ENCODE measurements around the gene TTC31.
"Not testable (repeated sequence)": the region's sequence is repeated elsewhere in the genome, so short reads cannot be mapped to it uniquely, and the experiment has no call there.

The TTC31 gene

DNA sequence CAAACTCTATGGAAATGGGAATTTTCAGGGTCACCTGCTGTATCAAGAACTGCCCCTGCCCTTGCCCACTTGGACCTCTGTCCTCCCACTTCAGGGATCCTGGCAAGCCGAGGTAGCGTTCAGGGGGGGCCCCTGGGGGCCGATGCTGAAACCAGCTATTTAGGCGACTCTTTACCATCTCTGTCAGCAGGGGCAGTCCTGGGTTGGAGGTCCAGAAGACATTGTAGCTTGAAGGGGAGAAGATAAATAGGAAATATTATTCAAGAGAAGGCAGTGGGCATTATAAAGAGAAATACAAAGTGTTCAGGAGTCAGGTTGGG is 20.1 kb upstream of the TTC31 start:
- peak overlapping the region; percentile 31 for H3K27ac Mint-ChIP-seq
- peaks cover 16% of the 10 kb centered on the region for H3K36me3 Mint-ChIP-seq (ENCODE audit: low read depth)

DNA sequence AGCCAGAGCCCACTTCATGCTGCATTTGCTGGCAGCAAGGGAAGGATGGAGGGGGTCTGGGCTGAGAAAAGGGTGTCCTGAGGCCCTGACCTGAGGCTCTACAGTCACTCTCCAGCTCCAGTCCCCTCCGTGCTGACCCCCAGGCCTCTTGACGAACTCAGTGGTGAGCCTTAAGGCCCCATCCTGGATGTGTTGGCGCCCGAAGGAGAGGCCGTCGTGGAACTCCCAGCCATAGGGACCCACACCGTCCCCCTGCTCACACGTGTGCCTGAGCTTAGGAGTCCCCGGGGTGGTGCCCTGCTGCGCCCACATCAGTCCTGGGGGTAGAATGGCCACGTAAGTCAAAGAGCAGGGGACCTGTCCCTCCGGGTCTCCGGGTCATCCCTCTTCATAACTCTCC is 18.5 kb upstream of the TTC31 start:
- H3K4me1 Mint-ChIP-seq (ENCODE audit: low read depth): peaks cover 20% of the 10 kb centered on the region
- H3K27ac Mint-ChIP-seq: peak overlapping the region; percentile 77
- H3K36me3 Mint-ChIP-seq (ENCODE audit: low read depth): peaks cover 15% of the 10 kb centered on the region
- no peaks in the 10 kb centered on the region for H3K9me3 Mint-ChIP-seq
- no peaks in the 10 kb centered on the region for H3K27me3 Mint-ChIP-seq (ENCODE audit: low read depth)
- peak overlapping the region; percentile 99 for H3K4me3 Mint-ChIP-seq

More for the DNA sequence above, 20.1 kb upstream of the TTC31 start:
- peaks cover 27% of the 10 kb centered on the region for H3K4me1 Mint-ChIP-seq (ENCODE audit: low read depth)
- H3K27me3 Mint-ChIP-seq (ENCODE audit: low read depth): no peaks in the 10 kb centered on the region
- no peaks in the 10 kb centered on the region for H3K9me3 Mint-ChIP-seq
- peak overlapping the region; percentile 41 for H3K4me3 Mint-ChIP-seq

DNA sequence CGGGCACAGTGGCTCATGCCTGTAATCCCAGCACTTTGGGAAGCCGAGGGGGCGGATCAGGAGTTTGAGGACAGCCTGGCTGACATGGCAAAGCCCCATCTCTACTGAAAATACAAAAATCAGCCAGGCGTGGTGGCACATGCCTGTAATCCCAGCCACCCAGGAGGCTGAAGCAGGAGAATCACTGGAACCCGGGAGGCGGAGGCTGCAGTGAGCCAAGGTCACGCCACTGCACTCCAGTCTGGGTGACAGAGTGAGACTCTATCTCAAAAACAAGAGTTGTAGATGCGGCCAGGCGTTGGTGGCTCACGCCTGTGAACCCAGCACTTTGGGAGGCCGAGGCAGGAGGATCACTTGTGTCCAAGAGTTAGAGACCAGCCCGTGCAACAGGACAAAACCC is 12.1 kb upstream of the TTC31 start:
- H3K4me1 Mint-ChIP-seq (ENCODE audit: low read depth): peaks cover 25% of the 10 kb centered on the region
- not testable (repeated sequence) for H3K27me3 Mint-ChIP-seq (ENCODE audit: low read depth); H3K9me3 Mint-ChIP-seq
- H3K4me3 Mint-ChIP-seq: peak overlapping the region; percentile 66
- peak overlapping the region; percentile 68 for H3K27ac Mint-ChIP-seq
- peaks cover 24% of the 10 kb centered on the region for H3K36me3 Mint-ChIP-seq (ENCODE audit: low read depth)

DNA sequence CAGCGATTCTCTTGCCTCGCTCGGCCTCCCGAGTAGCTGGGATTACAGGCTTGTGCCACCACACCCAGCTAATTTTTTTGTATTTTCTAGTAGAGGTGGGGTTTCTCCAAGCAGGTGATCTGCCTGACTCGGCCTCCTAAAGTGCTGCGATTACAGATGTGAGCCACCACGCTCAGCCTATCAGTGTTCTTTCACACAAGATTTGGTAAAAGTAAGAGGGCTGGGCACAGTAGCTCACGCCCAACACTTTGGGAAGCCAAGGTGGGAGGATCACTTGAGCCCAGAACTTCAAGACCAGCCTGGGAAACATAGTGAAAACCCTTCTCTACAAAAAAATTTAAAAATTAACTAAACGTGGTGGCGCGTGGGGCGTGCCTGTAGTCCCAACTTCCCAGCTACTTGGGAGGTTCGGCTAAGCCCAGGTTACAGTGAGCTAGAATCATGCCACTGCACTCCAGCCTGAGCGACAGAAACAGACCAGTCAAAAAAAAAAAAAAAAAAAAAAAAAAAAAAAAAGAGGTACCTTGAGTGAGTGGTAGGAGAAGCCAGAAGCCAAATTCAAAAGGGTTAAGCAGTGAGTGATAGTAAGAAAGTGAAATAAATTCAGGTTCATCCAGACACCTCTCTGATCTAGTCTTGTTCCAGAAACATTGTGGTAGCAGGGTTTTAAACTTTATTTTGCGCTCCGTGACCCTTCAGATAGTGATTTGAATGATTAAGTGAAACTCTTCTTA is 11.4 kb upstream of the TTC31 start:
- Mint-ChIP-seq H3K27me3 (ENCODE audit: low read depth) (no peaks in the 10 kb centered on the region), H3K4me1 (ENCODE audit: low read depth) (peaks cover 22% of the 10 kb centered on the region), H3K9me3 (no peaks in the 10 kb centered on the region), H3K27ac (peak overlapping the region; percentile 98), H3K36me3 (ENCODE audit: low read depth) (peaks cover 24% of the 10 kb centered on the region), H3K4me3 (peak overlapping the region; percentile 98)

DNA sequence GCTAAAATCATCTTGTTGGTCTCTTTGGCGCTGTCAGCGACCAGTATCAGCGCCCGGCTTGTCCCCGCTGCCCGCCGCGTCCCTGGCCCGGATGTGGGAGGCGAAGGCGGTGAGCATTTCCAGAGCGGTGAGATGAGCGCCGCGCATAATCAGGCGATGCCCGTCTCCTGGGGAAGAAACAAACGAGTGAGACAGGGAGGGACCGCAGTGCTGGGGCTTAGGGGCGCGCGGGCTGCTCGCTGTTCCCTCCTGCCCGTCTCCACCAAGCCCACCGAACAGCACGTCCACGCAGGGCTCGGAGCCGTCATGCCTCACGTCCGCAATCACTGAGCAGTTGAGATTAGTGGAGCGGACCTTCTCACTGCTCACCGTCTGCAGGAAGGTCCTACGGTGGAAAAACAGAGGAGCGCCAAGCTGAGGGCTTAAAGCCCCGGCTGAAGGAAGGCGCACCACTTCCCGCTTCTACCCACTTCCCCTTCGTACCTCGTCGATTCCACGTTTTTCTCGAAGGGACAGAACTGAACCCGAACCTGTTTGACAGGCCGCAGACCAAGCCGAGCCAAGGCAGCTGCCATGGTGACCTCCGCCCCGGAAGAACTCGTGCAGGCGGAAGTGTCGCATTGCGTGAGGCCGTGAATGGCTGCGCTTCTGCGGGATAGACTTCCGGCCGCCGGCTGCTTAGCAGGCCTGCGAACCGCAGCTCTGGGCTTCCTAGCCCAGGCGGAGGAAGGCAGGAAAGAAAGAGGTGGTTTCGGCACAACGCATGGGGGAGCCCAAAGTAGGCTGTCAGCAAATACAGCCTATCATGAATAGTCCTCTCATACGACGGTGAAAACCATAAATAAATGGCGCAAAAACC is 10.6 kb upstream of the TTC31 start, which contains the start of gene MRPL53:
MRPL53 (minus strand) TSS at position 595 of the 859 bp plus-strand sequence; CDS start at position 575, 20 bp downstream.
- peaks cover 25% of the 10 kb centered on the region for H3K36me3 Mint-ChIP-seq (ENCODE audit: low read depth)
- no peaks in the 10 kb centered on the region for H3K9me3 Mint-ChIP-seq
- peak within 1 kb of the TSS; percentile 98 for H3K4me3 Mint-ChIP-seq
- H3K27ac Mint-ChIP-seq: peak within 1 kb of the TSS; percentile 98
- no peaks in the 10 kb centered on the region for H3K27me3 Mint-ChIP-seq (ENCODE audit: low read depth)
- peaks cover 22% of the 10 kb centered on the region for H3K4me1 Mint-ChIP-seq (ENCODE audit: low read depth)

DNA sequence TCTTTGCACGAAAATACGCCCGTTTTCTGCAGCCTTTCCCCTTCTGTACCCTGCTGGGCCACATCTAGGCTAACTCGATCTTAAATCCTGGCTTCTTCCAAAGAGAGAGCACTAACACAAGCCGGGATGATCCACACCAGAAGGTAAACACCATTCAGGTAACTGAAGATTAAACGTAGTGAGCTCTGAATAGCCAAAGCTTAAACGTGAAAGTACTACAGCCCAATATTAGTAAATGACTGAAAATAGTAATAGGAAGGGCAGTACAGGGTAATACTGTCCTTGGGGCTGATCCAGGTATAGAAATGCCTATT is 10.0 kb upstream of the TTC31 start:
- no peaks in the 10 kb centered on the region for H3K27me3 Mint-ChIP-seq (ENCODE audit: low read depth)
- no peaks in the 10 kb centered on the region for H3K9me3 Mint-ChIP-seq
- H3K4me1 Mint-ChIP-seq (ENCODE audit: low read depth): peaks cover 22% of the 10 kb centered on the region
- peaks cover 28% of the 10 kb centered on the region for H3K36me3 Mint-ChIP-seq (ENCODE audit: low read depth)
- peak overlapping the region; percentile 98 for H3K4me3 Mint-ChIP-seq
- peak overlapping the region; percentile 98 for H3K27ac Mint-ChIP-seq

DNA sequence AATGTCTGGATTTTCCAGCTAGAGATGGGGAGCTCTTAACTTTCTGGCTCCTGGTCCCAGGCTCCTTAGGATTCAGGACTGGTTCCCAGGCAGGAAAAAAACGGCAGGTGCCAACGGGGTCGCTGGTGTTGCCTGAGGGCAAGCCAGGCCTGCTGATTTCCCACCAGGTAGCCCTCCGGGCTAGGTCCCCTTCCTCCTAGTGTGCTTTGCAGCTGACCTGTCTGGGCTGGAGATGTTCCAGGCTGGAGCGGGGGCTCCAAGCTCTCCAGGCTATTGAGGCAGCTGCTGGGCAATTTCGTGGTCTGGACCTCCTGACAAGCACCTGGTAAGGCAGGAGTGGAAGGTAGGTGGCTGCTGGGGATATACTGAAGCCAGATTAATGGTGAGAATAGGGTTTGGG is 8.4 kb upstream of the TTC31 start:
- Mint-ChIP-seq H3K27me3 (ENCODE audit: low read depth) (no peaks in the 10 kb centered on the region), H3K36me3 (ENCODE audit: low read depth) (peaks cover 33% of the 10 kb centered on the region), H3K27ac (peak overlapping the region; percentile 17), H3K4me1 (ENCODE audit: low read depth) (peaks cover 27% of the 10 kb centered on the region), H3K9me3 (no peaks in the 10 kb centered on the region), H3K4me3 (no peak overlapping the region)

DNA sequence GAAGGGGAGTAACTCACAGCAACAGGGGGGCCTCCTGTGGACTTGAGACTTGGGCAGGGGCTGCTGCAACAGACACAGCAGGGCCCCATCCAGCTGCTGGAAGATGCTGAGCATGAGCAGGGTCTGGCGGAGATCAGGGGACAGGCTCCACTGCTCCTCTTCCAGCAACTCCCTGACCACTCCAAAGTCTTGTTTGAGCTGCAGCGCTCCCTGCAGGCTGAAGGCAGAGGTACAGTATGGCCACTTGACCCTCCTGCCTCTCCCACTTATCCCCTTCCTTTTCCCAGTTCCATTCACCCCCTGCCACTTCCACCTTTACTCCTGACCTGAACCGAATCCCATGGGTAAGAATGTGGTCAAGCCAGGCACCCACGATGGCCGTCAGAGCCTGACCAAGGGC is 8.0 kb upstream of the TTC31 start:
- no peaks in the 10 kb centered on the region for H3K27me3 Mint-ChIP-seq (ENCODE audit: low read depth)
- peaks cover 25% of the 10 kb centered on the region for H3K4me1 Mint-ChIP-seq (ENCODE audit: low read depth)
- peaks cover 34% of the 10 kb centered on the region for H3K36me3 Mint-ChIP-seq (ENCODE audit: low read depth)
- H3K4me3 Mint-ChIP-seq: no peak overlapping the region
- peak overlapping the region; percentile 34 for H3K27ac Mint-ChIP-seq
- no peaks in the 10 kb centered on the region for H3K9me3 Mint-ChIP-seq

DNA sequence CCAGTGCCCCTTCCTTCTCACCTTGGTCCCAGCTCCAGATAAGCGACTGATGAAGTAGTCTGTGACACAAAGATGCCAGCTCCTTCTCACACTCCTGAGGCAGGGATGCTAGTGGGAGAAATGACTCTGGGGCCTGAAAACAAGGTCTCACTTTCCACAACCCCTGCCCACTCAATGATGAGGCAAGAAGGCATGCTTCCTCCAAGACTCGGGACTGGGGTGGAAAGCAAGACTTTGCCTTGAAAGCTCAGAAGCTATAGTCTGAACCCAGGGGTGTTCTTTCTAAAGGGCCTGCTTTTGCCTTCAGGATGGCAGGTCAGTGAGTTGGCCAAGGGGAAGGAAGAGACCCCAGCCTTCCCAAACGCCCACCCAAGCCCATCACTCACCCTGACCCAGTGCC is 1.4 kb upstream of the TTC31 start:
- peak overlapping the region; percentile 100 for H3K4me3 Mint-ChIP-seq
- H3K4me1 Mint-ChIP-seq (ENCODE audit: low read depth): peaks cover 22% of the 10 kb centered on the region
- H3K27me3 Mint-ChIP-seq (ENCODE audit: low read depth): no peaks in the 10 kb centered on the region
- H3K27ac Mint-ChIP-seq: no peak overlapping the region
- H3K36me3 Mint-ChIP-seq (ENCODE audit: low read depth): peaks cover 29% of the 10 kb centered on the region
- H3K9me3 Mint-ChIP-seq: no peaks in the 10 kb centered on the region

DNA sequence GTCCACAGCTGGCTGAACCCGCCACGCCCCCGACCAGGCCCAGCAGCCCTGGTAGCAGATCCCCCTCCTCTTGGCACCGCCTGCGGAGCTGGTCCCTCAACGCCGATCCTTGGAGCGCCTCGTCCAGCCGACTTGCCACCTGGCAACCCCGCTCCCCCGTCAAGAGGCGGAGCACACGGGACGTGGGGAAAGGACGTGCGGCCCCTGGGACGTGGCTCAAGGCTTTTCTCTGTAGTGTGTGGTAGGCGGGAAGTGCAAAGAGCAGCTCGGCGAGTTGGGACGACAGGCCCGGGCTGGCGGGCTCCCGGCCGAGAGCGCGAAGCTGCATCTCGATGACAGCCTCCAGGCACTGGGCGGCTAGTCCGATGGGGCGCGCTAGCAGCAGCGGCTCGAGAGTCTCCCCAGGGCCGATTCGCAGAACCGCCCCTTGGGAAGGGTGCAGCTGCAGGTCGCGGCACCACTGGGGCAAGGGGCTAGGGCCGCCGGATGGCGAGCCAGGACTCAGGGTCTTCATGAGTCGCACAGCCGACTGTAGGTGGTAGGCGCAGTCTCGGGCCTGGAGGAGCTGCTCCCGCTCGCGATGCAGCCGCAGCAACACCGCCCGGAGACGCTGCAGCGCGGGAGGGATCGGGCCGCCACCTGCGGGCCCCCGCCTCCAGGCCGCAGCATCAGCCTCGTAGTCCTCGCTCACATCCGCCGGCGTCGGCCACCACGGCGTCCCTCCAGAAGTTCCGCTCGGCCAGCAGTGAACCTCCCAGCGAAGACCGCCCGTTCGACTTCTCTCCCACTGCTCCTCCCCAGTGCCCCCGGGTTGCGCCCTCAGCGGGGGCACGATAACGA is 700 bp upstream of the TTC31 start:
- Mint-ChIP-seq H3K27me3 (ENCODE audit: low read depth) (no peaks in the 10 kb centered on the region), H3K4me3 (peak overlapping the region; percentile 100), H3K27ac (peak overlapping the region; percentile 100), H3K36me3 (ENCODE audit: low read depth) (peaks cover 29% of the 10 kb centered on the region), H3K9me3 (no peaks in the 10 kb centered on the region), H3K4me1 (ENCODE audit: low read depth) (peaks cover 22% of the 10 kb centered on the region)

DNA sequence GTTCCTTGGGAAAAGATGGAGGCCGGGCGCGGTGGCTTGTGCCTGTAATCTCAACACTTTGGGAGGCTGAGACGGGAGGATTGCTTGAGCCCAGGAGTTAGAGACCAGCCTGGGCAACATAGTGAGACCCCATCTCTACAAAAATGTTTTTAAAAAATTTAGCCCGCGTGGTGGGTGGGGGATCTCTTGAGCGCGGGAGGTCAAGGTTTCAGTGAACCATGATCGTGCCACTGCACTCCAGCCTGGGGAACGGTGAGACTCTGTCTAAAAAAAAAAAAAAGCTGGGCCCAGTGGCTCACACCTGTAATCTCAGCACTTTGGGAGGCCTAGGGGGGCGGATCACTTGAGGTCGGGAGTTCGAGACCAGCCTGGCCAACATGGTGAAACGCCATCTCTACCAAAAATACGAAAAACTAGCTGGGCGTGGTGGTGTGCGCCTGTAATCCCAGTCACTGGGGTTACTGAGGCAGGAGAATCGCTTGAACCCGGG is 839 bp downstream of the TTC31 start:
- peaks cover 22% of the 10 kb centered on the region for H3K4me1 Mint-ChIP-seq (ENCODE audit: low read depth)
- H3K9me3 Mint-ChIP-seq; H3K27me3 Mint-ChIP-seq (ENCODE audit: low read depth): not testable (repeated sequence)
- peak overlapping the region; percentile 100 for H3K4me3 Mint-ChIP-seq
- H3K27ac Mint-ChIP-seq: peak overlapping the region; percentile 100
- peaks cover 24% of the 10 kb centered on the region for H3K36me3 Mint-ChIP-seq (ENCODE audit: low read depth)

DNA sequence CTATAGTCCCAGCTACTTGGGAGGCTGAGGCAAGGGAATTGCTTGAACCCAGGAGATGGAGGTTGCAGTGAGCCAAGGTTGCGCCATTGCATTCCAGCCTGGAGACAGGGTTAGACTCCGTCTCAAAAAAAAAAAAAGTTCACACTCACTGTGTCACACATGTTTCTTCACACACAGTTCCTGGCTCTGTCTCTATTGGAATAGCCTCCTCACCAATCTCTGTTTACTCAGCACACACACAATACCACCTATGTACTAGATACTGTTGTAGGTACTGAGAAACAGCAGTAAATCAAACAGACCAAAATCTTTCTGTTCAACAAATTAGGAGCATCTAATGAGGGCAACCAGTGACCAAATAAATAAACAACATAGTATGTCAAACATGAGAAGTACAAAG is 3.3 kb downstream of the TTC31 start:
- Mint-ChIP-seq H3K4me1 (ENCODE audit: low read depth) (peaks cover 13% of the 10 kb centered on the region), H3K27me3 (ENCODE audit: low read depth) (no peaks in the 10 kb centered on the region), H3K4me3 (no peak overlapping the region), H3K9me3 (no peaks in the 10 kb centered on the region), H3K36me3 (ENCODE audit: low read depth) (peaks cover 15% of the 10 kb centered on the region), H3K27ac (no peak overlapping the region)

DNA sequence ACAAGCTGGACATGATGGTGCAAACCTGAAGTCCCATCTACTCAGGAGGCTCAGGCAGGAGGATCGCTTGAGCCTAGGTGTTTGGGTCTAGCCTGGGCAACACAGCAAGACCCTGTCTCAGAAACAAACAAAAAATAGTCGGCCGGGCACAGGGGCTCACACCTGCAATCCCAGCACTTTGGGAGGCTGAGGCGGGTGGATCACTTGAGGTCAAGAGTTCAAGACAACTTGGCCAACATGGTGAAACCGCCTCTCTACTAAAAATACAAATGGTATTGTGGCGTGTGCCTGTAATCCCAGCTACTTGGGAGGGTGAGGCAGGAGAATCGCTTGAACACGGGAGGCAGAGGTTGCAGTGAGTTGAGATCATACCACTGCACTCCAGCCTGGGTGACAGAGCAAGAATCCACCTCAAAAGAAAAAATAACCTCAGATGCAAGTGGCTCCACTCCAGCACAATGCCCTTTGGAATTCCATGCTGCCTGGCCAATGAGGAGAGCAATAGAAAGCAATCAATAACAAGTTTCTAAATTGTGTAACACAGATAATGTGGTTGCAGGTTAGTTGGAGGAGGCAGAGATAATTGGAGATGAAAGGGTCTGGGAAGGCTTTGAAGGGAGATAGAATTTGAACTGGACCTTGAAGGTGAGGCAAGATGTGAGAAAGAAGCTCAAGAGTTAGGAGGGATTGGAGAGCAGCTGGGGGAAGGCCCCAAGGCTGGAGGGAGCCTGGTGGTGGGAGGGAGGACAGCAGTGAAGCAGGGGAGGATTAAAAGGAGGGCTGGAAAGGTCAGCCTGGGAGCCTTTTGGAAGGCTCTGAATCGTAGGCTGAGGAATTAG is 6.0 kb downstream of the TTC31 start:
- Mint-ChIP-seq H3K27me3 (ENCODE audit: low read depth) (no peaks in the 10 kb centered on the region), H3K4me1 (ENCODE audit: low read depth) (peaks cover 4% of the 10 kb centered on the region), H3K9me3 (no peaks in the 10 kb centered on the region), H3K4me3 (no peak overlapping the region), H3K27ac (peak overlapping the region; percentile 49), H3K36me3 (ENCODE audit: low read depth) (peaks cover 30% of the 10 kb centered on the region)

DNA sequence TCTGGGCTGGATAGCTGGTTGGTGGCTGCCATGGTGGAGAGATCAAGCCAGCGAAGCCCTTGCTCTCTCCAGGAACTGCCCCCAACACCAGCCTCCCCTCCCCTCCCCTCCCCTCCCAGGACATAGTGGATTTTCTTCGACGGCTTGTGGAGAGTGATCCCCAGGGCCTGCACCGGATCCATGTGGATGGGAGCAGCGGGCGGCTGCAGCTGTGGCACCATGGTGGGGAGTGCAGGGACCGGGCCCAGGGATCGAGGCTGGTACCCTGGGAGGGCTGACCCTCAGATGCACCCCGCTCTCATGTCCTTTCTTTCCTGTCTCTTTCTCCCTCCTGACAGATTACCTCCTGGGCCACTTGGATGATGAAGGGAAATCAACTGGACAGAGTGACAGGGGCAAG is 7.0 kb downstream of the TTC31 start:
- Mint-ChIP-seq H3K9me3 (no peaks in the 10 kb centered on the region), H3K27ac (no peak overlapping the region), H3K36me3 (ENCODE audit: low read depth) (peaks cover 36% of the 10 kb centered on the region), H3K4me3 (no peak overlapping the region), H3K27me3 (ENCODE audit: low read depth) (no peaks in the 10 kb centered on the region), H3K4me1 (ENCODE audit: low read depth) (peaks cover 5% of the 10 kb centered on the region)

Measured in T-helper 1 cell treated with Interleukin-12 subunit alpha and Interleukin-12 subunit beta and Interleukin-4 antibody, amounts not matched to agents 30 μg/mL and 1 μg/mL, for 36 hours (primary cell).